Tibial artery (tissue), 4 donors: ENCODE results near the gene LRAT.

Experiments
- DNase-seq, 2 donors: peaks; one replicate each; pipeline ENCODE4 v3.0.0-alpha.2; 2019
- H3K27ac ChIP-seq, 2 donors: fragments of 200-600 bp; sonication (generic) in 1 of 2; 1 replicate in 1 of 2; 2 replicates in 1 of 2; pipeline ENCODE4 v1.5.1; 2018 to 2019; ENCODE audit warnings: mild to moderate bottlenecking in 1 of 2
- H3K27me3 ChIP-seq, 2 donors: fragments of 200-600 bp; sonication (generic) in 1 of 2; one replicate each; pipeline versions ENCODE4 v1.5.1 to v1.6.0; 2016 to 2019
- H3K36me3 ChIP-seq, 3 donors: fragments of 200-600 bp; sonication (generic) in 2 of 3; one replicate each; pipeline ENCODE4 v1.5.1; 2016 to 2019; ENCODE audit warnings: mild to moderate bottlenecking in 2 of 3
- H3K4me1 ChIP-seq, 4 donors: fragments of 200-600 bp; sonication (generic) in 2 of 4; 1 replicate in 3 of 4; 2 replicates in 1 of 4; pipeline ENCODE4 v1.5.1; 2016 to 2019
- H3K4me3 ChIP-seq, 2 donors: fragments of 200-600 bp; sonication (generic) in 1 of 2; 1 replicate in 1 of 2; 2 replicates in 1 of 2; pipeline ENCODE4 v1.5.1; 2018 to 2019; ENCODE audit warnings: mild to moderate bottlenecking in 2 of 2
- H3K9me3 ChIP-seq, 3 donors: fragments of 200-600 bp; sonication (generic) in 1 of 3; one replicate each; pipeline ENCODE4 v1.5.1; 2016 to 2019
- CTCF ChIP-seq, 2 experiments: fragments of 200-600 bp in 1 of 2; fragments of 450-650 bp in 1 of 2; IDR thresholded peaks; one replicate each; pipeline ENCODE4 v1.5.1; 2017 to 2019; ENCODE audit warnings: antibody characterized with exemption in 2 of 2, mild to moderate bottlenecking in 1 of 2, moderate library complexity in 1 of 2
- intact Hi-C: fragments of 100-400 bp; cut with DNase I; formaldehyde crosslinking; loops from one replicate; pipeline ENCODE4 v1.15.0; 2023; ENCODE audit warnings: low total_unique reads

The LRAT gene

GRCh38 chr4:154741131-154741665 lies 2.6 kb upstream of the LRAT start:
- H3K4me1 ChIP-seq = peaks cover 0 to 35% (median 26%) of the 10 kb centered on the region in 4 donors
- H3K27me3 ChIP-seq = peaks cover 0 to 29% of the 10 kb centered on the region in 2 donors
- no peaks in the 10 kb centered on the region for H3K9me3 ChIP-seq
- intact Hi-C loops = no loop called here
- no peaks in the 10 kb centered on the region for H3K36me3 ChIP-seq
- H3K4me3 ChIP-seq = peak overlapping the region; percentile 46 to 54
- H3K27ac ChIP-seq = no peak overlapping the region
- no peak for DNase-seq
- no peak for TF ChIP-seq CTCF (IDR thresholded peaks at IDR 0.05)

GRCh38 chr4:154741922-154742850 lies 1.6 kb upstream of the LRAT start:
- H3K9me3 ChIP-seq = no peaks in the 10 kb centered on the region
- H3K4me3 ChIP-seq = peak overlapping the region; percentile 46 to 54
- DNase-seq = no peak
- no peaks in the 10 kb centered on the region for H3K36me3 ChIP-seq
- no peak for TF ChIP-seq CTCF (IDR thresholded peaks at IDR 0.05)
- intact Hi-C loops = no loop called here
- H3K27ac ChIP-seq = no peak overlapping the region
- H3K27me3 ChIP-seq = peaks cover 0 to 29% of the 10 kb centered on the region in 2 donors
- peaks cover 0 to 35% (median 26%) of the 10 kb centered on the region in 4 donors for H3K4me1 ChIP-seq

GRCh38 chr4:154744341-154744926 lies 634 bp downstream of the LRAT start:
- H3K36me3 ChIP-seq = no peaks in the 10 kb centered on the region
- no peaks in the 10 kb centered on the region for H3K9me3 ChIP-seq
- TF ChIP-seq CTCF (IDR thresholded peaks at IDR 0.05) = no peak
- intact Hi-C loops = no loop called here
- H3K27ac ChIP-seq = no peak overlapping the region
- H3K27me3 ChIP-seq = peaks cover 0 to 29% of the 10 kb centered on the region in 2 donors
- H3K4me1 ChIP-seq = peaks cover 0 to 35% (median 26%) of the 10 kb centered on the region in 4 donors
- DNase-seq = no peak
- peak overlapping the region; percentile 46 to 54 for H3K4me3 ChIP-seq

- no peak for DNase-seq
- TF ChIP-seq CTCF (IDR thresholded peaks at IDR 0.05) = no peak
- Histone ChIP-seq H3K4me3 (no peak overlapping the region), H3K9me3 (no peaks in the 10 kb centered on the region), H3K27me3 (peaks cover 0 to 5% of the 10 kb centered on the region in 2 donors), H3K27ac (no peak overlapping the region), H3K4me1 (no peaks in the 10 kb centered on the region), H3K36me3 (no peaks in the 10 kb centered on the region)
- intact Hi-C loops = no loop called here
Measured at GRCh38 chr4:154757713-154758112, 13.9 kb downstream of the LRAT start.

GRCh38 chr4:154760895-154761294 lies 17.1 kb downstream of the LRAT start:
- no peak overlapping the region for H3K4me3 ChIP-seq
- no peaks in the 10 kb centered on the region for H3K9me3 ChIP-seq
- H3K4me1 ChIP-seq = no peaks in the 10 kb centered on the region
- no peak for TF ChIP-seq CTCF (IDR thresholded peaks at IDR 0.05)
- intact Hi-C loops = no loop called here
- H3K27me3 ChIP-seq = peaks cover 0 to 5% of the 10 kb centered on the region in 2 donors
- no peaks in the 10 kb centered on the region for H3K36me3 ChIP-seq
- no peak for DNase-seq
- no peak overlapping the region for H3K27ac ChIP-seq
